Endothelial cell of umbilical vein (primary cell): ENCODE data around the gene RAB3D. TPM values are rescaled to one million over a fixed set of nuclear protein-coding genes. Genes with fewer than 3 reads are reported as not detected.

Experiments used
- BruUV-seq: library from RNA; stranded (reverse); fragments of 400-500 nt; replicated peaks from 2 replicates; lab custom pipeline; 2021; lab: Mats Ljungman, UMichigan
- CTCF ChIA-PET: fragments of 300-600, 350-600 bp; sonication (Branson Sonifier 250); formaldehyde crosslinking; loops from one replicate; lab custom pipeline; 2021; ENCODE audit warnings: antibody characterized with exemption, inconsistent platforms; lab: Charles Lee
- POLR2A ChIA-PET: fragments of 300-600, 350-600 bp; sonication (Branson Sonifier 250); formaldehyde crosslinking; loops from one replicate; lab custom pipeline; 2021; ENCODE audit warnings: antibody characterized with exemption, inconsistent platforms; lab: Charles Lee
- DNase-seq: peaks from one replicate; pipeline ENCODE4 v3.0.0-alpha.2; 2011; ENCODE audit warnings: low read depth, low spot score
- FAIRE-seq: peaks from 2 replicates; lab custom pipeline; 2011; peaks lifted over from hg19 to GRCh38; lab: Jason Lieb, UNC
- H2AFZ ChIP-seq: 2 replicates; pipeline ENCODE4 v1.6.0; 2012; ENCODE audit warnings: low read depth, low read length, control low read depth, inconsistent platforms
- H3K27ac ChIP-seq: 2 replicates; pipeline ENCODE4 v1.5.1; 2011; ENCODE audit warnings: low read depth, mild to moderate bottlenecking, control low read depth, low read length, moderate library complexity; ENCODE audit not compliant: insufficient read depth
- H3K27me3 ChIP-seq, 2 experiments: 2 replicates each; pipeline versions ENCODE4 v1.6.0 to v1.6.1; 2011; ENCODE audit warnings: low read length in 2 of 2, mixed read lengths in 1 of 2; ENCODE audit not compliant: control insufficient read depth in 2 of 2, insufficient read depth in 2 of 2
- H3K36me3 ChIP-seq, 2 experiments: 2 replicates in 1 of 2; 3 replicates in 1 of 2; pipeline ENCODE4 v1.5.1; 2011; ENCODE audit warnings: low read length in 2 of 2, mild to moderate bottlenecking in 1 of 2, moderate library complexity in 1 of 2; ENCODE audit not compliant: control insufficient read depth in 2 of 2, insufficient read depth in 2 of 2; ENCODE audit errors: extremely low read depth in 1 of 2
- H3K4me1 ChIP-seq: 3 replicates; pipeline ENCODE4 v1.5.1; 2011; ENCODE audit warnings: mild to moderate bottlenecking, low read length; ENCODE audit not compliant: control insufficient read depth, insufficient read depth; ENCODE audit errors: extremely low read depth
- H3K4me2 ChIP-seq: 2 replicates; pipeline ENCODE4 v1.6.1; 2011; ENCODE audit warnings: low read length, control low read depth, mixed read lengths; ENCODE audit not compliant: insufficient read depth
- H3K4me3 ChIP-seq, 3 experiments: fragments of 200-600 bp in 1 of 3; sonication (generic), shearing (Covaris generic) in 1 of 3; replicated peaks in 1 of 3; 2 replicates each; pipeline ENCODE4 v1.5.1; 2011 to 2016; ENCODE audit warnings: control low read depth in 3 of 3, low read length in 3 of 3, mild to moderate bottlenecking in 2 of 3, inconsistent platforms in 1 of 3, low read depth in 1 of 3, moderate library complexity in 1 of 3; ENCODE audit not compliant: insufficient read depth in 1 of 3
- H3K79me2 ChIP-seq: 2 replicates; pipeline ENCODE4 v1.6.0; 2012; ENCODE audit warnings: low read length, inconsistent platforms; ENCODE audit not compliant: control insufficient read depth, insufficient read depth
- H3K9ac ChIP-seq: replicated peaks from 2 replicates; pipeline ENCODE3; 2011; ENCODE audit warnings: low read length, control low read depth; ENCODE audit not compliant: insufficient read depth; ENCODE audit errors: extremely low read depth
- H3K9me1 ChIP-seq: replicated peaks from 3 replicates; pipeline ENCODE4 v1.6.0; 2011; ENCODE audit warnings: mild to moderate bottlenecking, low read length; ENCODE audit not compliant: control insufficient read depth, insufficient read depth; ENCODE audit errors: extremely low read depth
- H3K9me3 ChIP-seq: replicated peaks from 2 replicates; pipeline ENCODE4 v1.5.1; 2012; ENCODE audit warnings: low read length, inconsistent platforms; ENCODE audit not compliant: control insufficient read depth, insufficient read depth
- H4K20me1 ChIP-seq: replicated peaks from 2 replicates; pipeline ENCODE3; 2011; ENCODE audit warnings: mild to moderate bottlenecking, low read length; ENCODE audit not compliant: control insufficient read depth, insufficient read depth; ENCODE audit errors: extremely low read depth
- FOS ChIP-seq: IDR thresholded peaks from 2 replicates; pipeline ENCODE4 v1.6.1; 2011; ENCODE audit warnings: mild to moderate bottlenecking, low read length, moderate library complexity, borderline replicate concordance; ENCODE audit not compliant: insufficient read depth
- GATA2 ChIP-seq: IDR thresholded peaks from 2 replicates; pipeline ENCODE4 v1.7.0; 2011; ENCODE audit warnings: low read depth, mild to moderate bottlenecking, moderate library complexity, mixed read lengths, low read length; ENCODE audit not compliant: insufficient read length, insufficient read depth
- JUN ChIP-seq: IDR thresholded peaks from 2 replicates; pipeline ENCODE4 v1.6.1; 2011; ENCODE audit warnings: borderline replicate concordance, low read depth; ENCODE audit not compliant: insufficient read length, insufficient read depth
- MYC ChIP-seq: IDR thresholded peaks from one replicate; pipeline ENCODE4 v1.6.1; 2011; ENCODE audit warnings: mild to moderate bottlenecking, low read depth, low read length
- POLR2A ChIP-seq: IDR thresholded peaks from 2 replicates; pipeline ENCODE4 v1.6.1; 2012; ENCODE audit warnings: low read depth, mild to moderate bottlenecking, control low read depth, low read length
- POLR2AphosphoS5 ChIP-seq: IDR thresholded peaks from 2 replicates; pipeline ENCODE4 v1.6.1; 2012; ENCODE audit warnings: low read depth, mild to moderate bottlenecking, control low read depth, low read length, moderate library complexity; ENCODE audit not compliant: insufficient read depth
- dilution Hi-C: fragments of 300-500 bp; cut with MboI; formaldehyde crosslinking; loops from one replicate; pipeline ENCODE4 v1.15.0; 2019; ENCODE audit warnings: low sequenced_read_pairs; ENCODE audit not compliant: extremely low pct_ligation_motif_present
- intact Hi-C: fragments of 100-400 bp; cut with micrococcal nuclease; formaldehyde crosslinking; loops from one replicate; pipeline ENCODE4 v1.10.0; 2022
- polyA plus RNA-seq, 4 experiments: library from polyadenylated mRNA; depleted of rRNA in 3 of 4; stranded (reverse) in 3 of 4; unstranded in 1 of 4; fragments of >200 nt; gene quantifications; 2 replicates each; pipeline versions ENCODE4 v1.2.1 to v1.2.3, GENCODE V29; 2011 to 2012; ENCODE audit warnings: missing spikeins in 1 of 4
- total RNA-seq: library from RNA; stranded (reverse); gene quantifications from 2 replicates; pipeline ENCODE4 v1.2.3, GENCODE V29; 2021
- TF ChIP-seq, protein P1 (sequence below), 2 donors: IDR thresholded peaks; 1 replicate in 1 of 2; 2 replicates in 1 of 2; pipeline ENCODE4 v1.5.1; 2011; ENCODE audit warnings: low read length in 2 of 2, mild to moderate bottlenecking in 2 of 2, moderate library complexity in 2 of 2, control low read depth in 1 of 2, inconsistent platforms in 1 of 2, low read depth in 1 of 2; ENCODE audit not compliant: insufficient read depth in 1 of 2; ENCODE audit errors: extremely low read depth in 1 of 2

RAB3D gene
- total and polyA plus RNA-seq, 2 donors (not counting 3 experiments of a cell fraction or from before 2014, with no cell fraction given) = 35.4 to 48.2 TPM

- ChIA-PET CTCF (interaction anchor here (0.7 to 5.5 kb wide), 17 partner anchors 9 to 99 kb away, joined by 3 to 55 read pairs (median 5); partner anchors contain the start of genes CCDC159, ODAD3, PRKCSH and RAB3D), POLR2A (interaction anchor here (0.6 to 0.8 kb wide), 3 partner anchors 43 to 82 kb away, joined by 3 to 9 read pairs (median 6); no protein-coding TSS in a partner anchor)
- H4K20me1 ChIP-seq = no peaks in the 10 kb centered on the region
- H3K27ac ChIP-seq = no peak overlapping the region
- TF ChIP-seq FOS = no peak
- TF ChIP-seq MYC = no peak
- no peak for TF ChIP-seq POLR2A
- no peak for TF ChIP-seq JUN
- TF ChIP-seq POLR2AphosphoS5 = no peak
- TF ChIP-seq, protein P1, sequence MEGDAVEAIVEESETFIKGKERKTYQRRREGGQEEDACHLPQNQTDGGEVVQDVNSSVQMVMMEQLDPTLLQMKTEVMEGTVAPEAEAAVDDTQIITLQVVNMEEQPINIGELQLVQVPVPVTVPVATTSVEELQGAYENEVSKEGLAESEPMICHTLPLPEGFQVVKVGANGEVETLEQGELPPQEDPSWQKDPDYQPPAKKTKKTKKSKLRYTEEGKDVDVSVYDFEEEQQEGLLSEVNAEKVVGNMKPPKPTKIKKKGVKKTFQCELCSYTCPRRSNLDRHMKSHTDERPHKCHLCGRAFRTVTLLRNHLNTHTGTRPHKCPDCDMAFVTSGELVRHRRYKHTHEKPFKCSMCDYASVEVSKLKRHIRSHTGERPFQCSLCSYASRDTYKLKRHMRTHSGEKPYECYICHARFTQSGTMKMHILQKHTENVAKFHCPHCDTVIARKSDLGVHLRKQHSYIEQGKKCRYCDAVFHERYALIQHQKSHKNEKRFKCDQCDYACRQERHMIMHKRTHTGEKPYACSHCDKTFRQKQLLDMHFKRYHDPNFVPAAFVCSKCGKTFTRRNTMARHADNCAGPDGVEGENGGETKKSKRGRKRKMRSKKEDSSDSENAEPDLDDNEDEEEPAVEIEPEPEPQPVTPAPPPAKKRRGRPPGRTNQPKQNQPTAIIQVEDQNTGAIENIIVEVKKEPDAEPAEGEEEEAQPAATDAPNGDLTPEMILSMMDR (IDR thresholded peaks at IDR 0.05; ENCODE audit: extremely low read depth in 1 of 2, insufficient read depth in 1 of 2, low read depth in 1 of 2, low read length in 2 of 2) = peak; percentile 72 to 87
- no peak for TF ChIP-seq GATA2
- peak; percentile 28 for DNase-seq
- H3K9me3 ChIP-seq = no peaks in the 10 kb centered on the region
- no peaks in the 10 kb centered on the region for H3K27me3 ChIP-seq
- H3K79me2 ChIP-seq = peaks cover 4% of the 10 kb centered on the region
- H3K9me1 ChIP-seq = no peaks in the 10 kb centered on the region
- intact Hi-C loops (loop anchor here (5.0 kb wide), 1 partner anchor 39 kb away; no protein-coding TSS in a partner anchor), dilution Hi-C loops (no loop called here)
- peak overlapping the region; percentile 17 for H3K9ac ChIP-seq
- no TSS peak for BruUV-seq
- H3K36me3 ChIP-seq = no peaks in the 10 kb centered on the region
- FAIRE-seq = peak; percentile 28
- H2AFZ ChIP-seq = peak overlapping the region; percentile 23
- peak overlapping the region; percentile 67 for H3K4me2 ChIP-seq
- peaks cover 28% of the 10 kb centered on the region for H3K4me1 ChIP-seq
- peak overlapping the region; percentile 7 to 46 (median 35) for H3K4me3 ChIP-seq
These were observed 43.6 kb upstream of the RAB3D start for GRCh38 chr19:11382898-11383705.
